ENCODE results near the gene PRDM11. TPM values are rescaled to one million over a fixed set of nuclear protein-coding genes. Genes with fewer than 3 reads are reported as not detected.

PRDM11 gene
- total and polyA plus RNA-seq, 4 donors, result 3.7 to 35.1 (median 14.1) TPM

- Histone ChIP-seq H3K27me3 (ENCODE audit: control insufficient read depth in 3 of 3, insufficient read depth in 3 of 3, low read length in 2 of 3) (no peaks in the 10 kb centered on the region), H3K36me3 (ENCODE audit: control insufficient read depth in 4 of 4, insufficient read depth in 4 of 4, low read length in 4 of 4) (peaks cover 3 to 47% (median 32%) of the 10 kb centered on the region in 4 donors), H3K4me1 (ENCODE audit: control insufficient read depth in 5 of 5, insufficient read depth in 5 of 5, low read length in 5 of 5) (peaks cover 0 to 12% (median 0%) of the 10 kb centered on the region in 5 donors), H3K27ac (ENCODE audit: low read depth in 1 of 2, low read length in 1 of 2) (no peak overlapping the region), H3K9me3 (ENCODE audit: control insufficient read depth in 4 of 4, insufficient read depth in 3 of 4, low read length in 3 of 4) (no peaks in the 10 kb centered on the region), H3K9ac (ENCODE audit: insufficient read depth in 1 of 2, low read length in 2 of 2) (no peak overlapping the region), H3K4me3 (no peak overlapping the region)
- 94 to 95% methylated on average over 5 of the region's 5 CpGs for WGBS, 2 donors
- ATAC-seq (ENCODE audit: insufficient read depth, low FRiP score), result no peak
- DNase-seq, result no peak
- TF ChIP-seq CTCF (IDR thresholded peaks at IDR 0.05; ENCODE audit: control extremely low read depth, extremely low read depth), result no peak
Measured at GRCh38 chr11:45189230-45189629, 42.8 kb downstream of the PRDM11 start.

GRCh38 chr11:45193695-45194094, 47.3 kb downstream of the PRDM11 start:
- no peak for TF ChIP-seq CTCF (IDR thresholded peaks at IDR 0.05; ENCODE audit: control extremely low read depth, extremely low read depth)
- H3K27me3 ChIP-seq (ENCODE audit: control insufficient read depth in 3 of 3, insufficient read depth in 3 of 3, low read length in 2 of 3), result no peaks in the 10 kb centered on the region
- H3K4me3 ChIP-seq, result no peak overlapping the region
- DNase-seq (peak; percentile 40 to 67 (median 59)), ATAC-seq (ENCODE audit: insufficient read depth, low FRiP score) (no peak)
- no peak overlapping the region for H3K9ac ChIP-seq (ENCODE audit: insufficient read depth in 1 of 2, low read length in 2 of 2)
- no peaks in the 10 kb centered on the region for H3K9me3 ChIP-seq (ENCODE audit: control insufficient read depth in 4 of 4, insufficient read depth in 3 of 4, low read length in 3 of 4)
- peaks cover 3 to 39% (median 17%) of the 10 kb centered on the region in 4 donors for H3K36me3 ChIP-seq (ENCODE audit: control insufficient read depth in 4 of 4, insufficient read depth in 4 of 4, low read length in 4 of 4)
- H3K27ac ChIP-seq (ENCODE audit: low read depth in 1 of 2, low read length in 1 of 2), result no peak overlapping the region
- peaks cover 0 to 8% (median 0%) of the 10 kb centered on the region in 5 donors for H3K4me1 ChIP-seq (ENCODE audit: control insufficient read depth in 5 of 5, insufficient read depth in 5 of 5, low read length in 5 of 5)
- 79 to 89% methylated on average over 6 of the region's 6 CpGs for WGBS, 2 donors

- no peak for TF ChIP-seq CTCF (IDR thresholded peaks at IDR 0.05; ENCODE audit: control extremely low read depth, extremely low read depth)
- WGBS, 2 donors, result 82 to 85% methylated on average over 8 of the region's 8 CpGs
- no peak overlapping the region for H3K4me3 ChIP-seq
- peaks cover 0 to 3% (median 0%) of the 10 kb centered on the region in 4 donors for H3K9me3 ChIP-seq (ENCODE audit: control insufficient read depth in 4 of 4, insufficient read depth in 3 of 4, low read length in 3 of 4)
- DNase-seq (peak; percentile 30 to 33 (median 33)), ATAC-seq (ENCODE audit: insufficient read depth, low FRiP score) (no peak)
- H3K9ac ChIP-seq (ENCODE audit: insufficient read depth in 1 of 2, low read length in 2 of 2), result no peak overlapping the region
- no peaks in the 10 kb centered on the region for H3K27me3 ChIP-seq (ENCODE audit: control insufficient read depth in 3 of 3, insufficient read depth in 3 of 3, low read length in 2 of 3)
- H3K27ac ChIP-seq (ENCODE audit: low read depth in 1 of 2, low read length in 1 of 2), result no peak overlapping the region
- peaks cover 13 to 29% (median 17%) of the 10 kb centered on the region in 5 donors for H3K4me1 ChIP-seq (ENCODE audit: control insufficient read depth in 5 of 5, insufficient read depth in 5 of 5, low read length in 5 of 5)
- peaks cover 0 to 12% (median 6%) of the 10 kb centered on the region in 4 donors for H3K36me3 ChIP-seq (ENCODE audit: control insufficient read depth in 4 of 4, insufficient read depth in 4 of 4, low read length in 4 of 4)
Measured at GRCh38 chr11:45204761-45205160, 58.3 kb downstream of the PRDM11 start.

- H3K4me1 ChIP-seq (ENCODE audit: control insufficient read depth in 5 of 5, insufficient read depth in 5 of 5, low read length in 5 of 5), result peaks cover 20 to 34% (median 28%) of the 10 kb centered on the region in 5 donors
- no peak overlapping the region for H3K27ac ChIP-seq (ENCODE audit: low read depth in 1 of 2, low read length in 1 of 2)
- no peak overlapping the region for H3K4me3 ChIP-seq
- WGBS, 2 donors, result 76 to 85% methylated on average over 7 of the region's 7 CpGs
- peaks cover 0 to 12% (median 6%) of the 10 kb centered on the region in 4 donors for H3K36me3 ChIP-seq (ENCODE audit: control insufficient read depth in 4 of 4, insufficient read depth in 4 of 4, low read length in 4 of 4)
- ATAC-seq (ENCODE audit: insufficient read depth, low FRiP score) (no peak), DNase-seq (no peak)
- H3K27me3 ChIP-seq (ENCODE audit: control insufficient read depth in 3 of 3, insufficient read depth in 3 of 3, low read length in 2 of 3), result no peaks in the 10 kb centered on the region
- no peak overlapping the region for H3K9ac ChIP-seq (ENCODE audit: insufficient read depth in 1 of 2, low read length in 2 of 2)
- peaks cover 0 to 3% (median 0%) of the 10 kb centered on the region in 4 donors for H3K9me3 ChIP-seq (ENCODE audit: control insufficient read depth in 4 of 4, insufficient read depth in 3 of 4, low read length in 3 of 4)
- no peak for TF ChIP-seq CTCF (IDR thresholded peaks at IDR 0.05; ENCODE audit: control extremely low read depth, extremely low read depth)
Measured at GRCh38 chr11:45205978-45206377, 59.5 kb downstream of the PRDM11 start.
